HepG2 (cell line): ENCODE data around the gene TPO. TPM values are rescaled to one million over a fixed set of nuclear protein-coding genes. Genes with fewer than 3 reads are reported as not detected.
"Not testable (repeated sequence)": the region's sequence is repeated elsewhere in the genome, so short reads cannot be mapped to it uniquely, and the experiment has no call there.

Source experiments
- ATAC-seq: fragments of 200-7000 bp; cut with Tn5 transposase; 3 replicates; pipeline ENCODE4 v1.9.1; 2020; ENCODE audit warnings: mild to moderate bottlenecking, moderate library complexity
- BruUV-seq: library from RNA; stranded (reverse); fragments of 400-500 nt; replicated peaks from 2 replicates; lab custom pipeline; 2021; lab: Mats Ljungman, UMichigan
- CTCF ChIA-PET: fragments of 300-600 bp; formaldehyde crosslinking; extraction: SDS; loops from one replicate; lab custom pipeline; 2021; ENCODE audit warnings: low total read pairs, inconsistent platforms, low intra/inter-chr PET ratio; lab: Yijun Ruan, JAX
- POLR2A ChIA-PET: fragments of 350-600 bp; sonication (Branson Sonifier 250); formaldehyde crosslinking; loops from one replicate; lab custom pipeline; 2020; ENCODE audit warnings: antibody characterized with exemption, inconsistent platforms; lab: Yijun Ruan, JAX
- DNase-seq: peaks from one replicate; pipeline ENCODE4 v3.0.0-alpha.2; 2015; ENCODE audit warnings: low spot score
- FAIRE-seq: peaks from 3 replicates; lab custom pipeline; 2011; peaks lifted over from hg19 to GRCh38; lab: Jason Lieb, UNC
- H2AFZ ChIP-seq: one replicate; pipeline ENCODE4 v1.6.1; 2011; ENCODE audit warnings: low read length, inconsistent platforms
- H3K27ac ChIP-seq: fragments of 300-600 bp; 3 replicates; pipeline ENCODE4 v1.8.0; 2011; ENCODE audit warnings: mixed run types, mild to moderate bottlenecking, mixed read lengths, low read length, inconsistent platforms; ENCODE audit not compliant: insufficient read depth; ENCODE audit errors: extremely low read length
- H3K27me3 ChIP-seq, 2 experiments: fragments of 200-600 bp in 1 of 2; 2 replicates in 1 of 2; 3 replicates in 1 of 2; pipeline versions ENCODE4 v1.6.0 to v1.8.0; 2011; ENCODE audit warnings: low read length in 2 of 2, mild to moderate bottlenecking in 2 of 2, moderate library complexity in 2 of 2, inconsistent platforms in 1 of 2; ENCODE audit not compliant: insufficient read depth in 2 of 2, control insufficient read depth in 1 of 2
- H3K36me3 ChIP-seq, 2 experiments: fragments of 200-600 bp in 1 of 2; replicated peaks in 1 of 2; 2 replicates in 1 of 2; 3 replicates in 1 of 2; pipeline versions ENCODE4 v1.5.1 to v1.8.0; 2011; ENCODE audit warnings: low read length in 2 of 2, inconsistent platforms in 1 of 2; ENCODE audit not compliant: insufficient read depth in 2 of 2, control insufficient read depth in 1 of 2
- H3K4me1 ChIP-seq: 2 replicates; pipeline ENCODE4 v1.5.1; 2012; ENCODE audit warnings: low read length, inconsistent platforms; ENCODE audit not compliant: insufficient read depth
- H3K4me2 ChIP-seq: 2 replicates; pipeline ENCODE4 v1.6.0; 2011; ENCODE audit warnings: low read depth, low read length, inconsistent platforms
- H3K4me3 ChIP-seq, 3 experiments: fragments of 200-600 bp in 1 of 3; sonication (generic), shearing (Covaris generic) in 1 of 3; replicated peaks in 1 of 3; 2 replicates each; pipeline ENCODE4 v1.5.1; 2011 to 2016; ENCODE audit warnings: low read length in 3 of 3, inconsistent platforms in 2 of 3, low read depth in 2 of 3, mild to moderate bottlenecking in 2 of 3, control low read depth in 1 of 3, mixed read lengths in 1 of 3; ENCODE audit not compliant: insufficient read depth in 1 of 3
- H3K79me2 ChIP-seq: one replicate; pipeline ENCODE4 v1.6.1; 2011; ENCODE audit warnings: low read length, inconsistent platforms; ENCODE audit not compliant: insufficient read depth
- H3K9ac ChIP-seq: 2 replicates; pipeline ENCODE4 v1.6.0; 2011; ENCODE audit warnings: mild to moderate bottlenecking, low read depth, low read length, inconsistent platforms; ENCODE audit not compliant: insufficient read depth
- H3K9me3 ChIP-seq: 2 replicates; pipeline ENCODE4 v1.5.1; 2012; ENCODE audit warnings: mild to moderate bottlenecking, low read length
- H4K20me1 ChIP-seq: 2 replicates; pipeline ENCODE4 v1.6.0; 2011; ENCODE audit warnings: inconsistent platforms, mild to moderate bottlenecking, low read length, moderate library complexity; ENCODE audit not compliant: insufficient read depth
- WGBS: methylation state at CpG from one replicate; pipeline ENCODE4 v1.1.6; 2017; ENCODE audit warnings: low lambda C conversion rate; 5-methylcytosine and 5-hydroxymethylcytosine counted together
- in situ Hi-C: cut with HindIII; loops from 2 replicates; pipeline ENCODE4 v1.10.0; 2017; ENCODE audit warnings: low pct_unique_long_range_greater_than_20kb; ENCODE audit not compliant: extremely low pct_ligation_motif_present
- intact Hi-C: fragments of 100-400 bp; cut with micrococcal nuclease; formaldehyde crosslinking; loops from one replicate; pipeline ENCODE4 v1.10.0; 2022; ENCODE audit not compliant: unreplicated experiment
- polyA plus RNA-seq, 8 experiments: library from polyadenylated mRNA; depleted of rRNA in 3 of 8; stranded (reverse) in 7 of 8; unstranded in 1 of 8; fragments of >200 nt; fragmentation: Illumina TruSeq in 4 of 8; extraction: Trizol in 4 of 8; gene quantifications; 2 replicates each; pipeline versions ENCODE4 v1.2.1 to v1.2.3, GENCODE V29; 2011 to 2016; ENCODE audit warnings: low read depth in 4 of 8, missing spikeins in 1 of 8, mixed read lengths in 1 of 8; ENCODE audit not compliant: insufficient read depth in 1 of 8
- total RNA-seq, 5 experiments: library from RNA; depleted of rRNA; stranded (reverse); fragments of >200 nt; fragmentation: Illumina TruSeq; extraction: Trizol; gene quantifications; 2 replicates each; pipeline ENCODE4 v1.2.3, GENCODE V29; 2016; ENCODE audit warnings: low read depth in 1 of 5

Gene TPO
- total and polyA plus RNA-seq, 2 of the 13 experiments (the other 11 are each of a cell fraction or from before 2014, with no cell fraction given): not detected

- H3K4me2 ChIP-seq, H3K4me1 ChIP-seq, intact Hi-C loops, H3K9ac ChIP-seq, H4K20me1 ChIP-seq, ATAC-seq, H3K27me3 ChIP-seq, H3K79me2 ChIP-seq, H3K9me3 ChIP-seq, CTCF ChIA-PET, H2AFZ ChIP-seq, BruUV-seq, in situ Hi-C loops, H3K4me3 ChIP-seq, FAIRE-seq, H3K36me3 ChIP-seq, POLR2A ChIA-PET, H3K27ac ChIP-seq, DNase-seq: not testable (repeated sequence)
- 8% methylated on average over 12 of the region's 18 CpGs for WGBS
These were observed 25.1 kb upstream of the TPO start for GRCh38 chr2:1387954-1388725.

DNA sequence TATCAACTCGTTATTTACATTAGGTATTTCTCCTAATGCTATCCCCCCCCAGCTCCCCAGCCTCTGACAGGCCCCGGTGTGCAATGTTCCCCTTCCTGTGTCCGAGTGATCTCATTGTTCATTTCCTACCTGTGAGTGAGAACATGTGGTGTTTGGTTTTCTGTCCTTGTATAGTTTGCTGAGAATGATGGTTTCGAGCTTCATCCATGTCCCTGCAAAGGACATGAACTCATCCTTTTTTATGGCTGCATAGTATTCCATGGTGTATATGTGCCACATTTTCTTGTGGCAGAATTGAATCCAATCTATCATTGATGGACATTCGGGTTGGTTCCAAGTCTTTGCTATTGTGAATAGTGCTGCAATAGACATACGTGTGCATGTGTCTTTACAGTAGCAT lies 23.1 kb upstream of the TPO start:
- H4K20me1 ChIP-seq, H3K4me3 ChIP-seq, H3K9me3 ChIP-seq, DNase-seq, H3K4me1 ChIP-seq, H3K4me2 ChIP-seq, H3K79me2 ChIP-seq, H2AFZ ChIP-seq, ATAC-seq, BruUV-seq, POLR2A ChIA-PET, H3K36me3 ChIP-seq, FAIRE-seq, H3K9ac ChIP-seq, intact Hi-C loops, CTCF ChIA-PET, in situ Hi-C loops, H3K27ac ChIP-seq: not testable (repeated sequence)
- peaks cover 0 to 15% of the 10 kb centered on the region in 2 experiments; a peak in 3 of 5 replicates for H3K27me3 ChIP-seq
- under 1% methylated on average over 6 of the region's 6 CpGs for WGBS
